Epithelial cell of proximal tubule (primary cell): ENCODE data around the gene DNMT1. TPM values are rescaled to one million over a fixed set of nuclear protein-coding genes. Genes with fewer than 3 reads are reported as not detected.

Source experiments
- DNase-seq: peaks from one replicate; pipeline ENCODE4 v3.0.0-alpha.2; 2011; ENCODE audit warnings: low read depth
- H3K4me3 ChIP-seq: 2 replicates; pipeline ENCODE4 v1.5.1; 2011; ENCODE audit warnings: low read depth, mild to moderate bottlenecking, low read length
- total RNA-seq: library from RNA; depleted of rRNA; stranded (reverse); fragments of >200 nt; gene quantifications from 2 replicates; pipeline ENCODE4 v1.2.3, GENCODE V29; 2015
- TF ChIP-seq, protein P1 (sequence below): conservative IDR thresholded peaks from 2 replicates; pipeline ENCODE4 v1.5.1; 2012; ENCODE audit warnings: low read depth, mild to moderate bottlenecking, low read length

Gene DNMT1
- total RNA-seq, 1 donor from 2014 or later, result 154 TPM

DNA sequence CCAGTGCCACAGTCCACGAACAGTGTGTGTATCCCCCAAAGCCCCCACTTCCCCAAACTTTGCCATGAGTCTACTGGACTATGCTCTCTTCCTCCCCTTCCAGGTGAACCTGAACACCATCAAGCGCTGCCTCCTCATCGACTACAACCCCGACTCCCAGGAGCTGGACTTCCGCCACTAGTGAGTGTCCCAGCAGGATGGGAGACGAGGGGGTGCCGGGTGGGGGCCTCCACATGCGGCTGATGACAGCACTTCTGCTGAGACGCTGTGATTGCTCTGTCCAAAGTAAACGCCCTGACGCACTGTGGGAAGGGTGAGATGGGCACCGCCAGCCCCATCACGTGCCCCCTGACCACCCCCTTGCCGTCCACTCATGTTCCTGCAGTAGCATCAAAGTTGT is 85.2 kb downstream of the DNMT1 start:
- no peak overlapping the region for H3K4me3 ChIP-seq
- DNase-seq, result no peak
- TF ChIP-seq, protein P1, sequence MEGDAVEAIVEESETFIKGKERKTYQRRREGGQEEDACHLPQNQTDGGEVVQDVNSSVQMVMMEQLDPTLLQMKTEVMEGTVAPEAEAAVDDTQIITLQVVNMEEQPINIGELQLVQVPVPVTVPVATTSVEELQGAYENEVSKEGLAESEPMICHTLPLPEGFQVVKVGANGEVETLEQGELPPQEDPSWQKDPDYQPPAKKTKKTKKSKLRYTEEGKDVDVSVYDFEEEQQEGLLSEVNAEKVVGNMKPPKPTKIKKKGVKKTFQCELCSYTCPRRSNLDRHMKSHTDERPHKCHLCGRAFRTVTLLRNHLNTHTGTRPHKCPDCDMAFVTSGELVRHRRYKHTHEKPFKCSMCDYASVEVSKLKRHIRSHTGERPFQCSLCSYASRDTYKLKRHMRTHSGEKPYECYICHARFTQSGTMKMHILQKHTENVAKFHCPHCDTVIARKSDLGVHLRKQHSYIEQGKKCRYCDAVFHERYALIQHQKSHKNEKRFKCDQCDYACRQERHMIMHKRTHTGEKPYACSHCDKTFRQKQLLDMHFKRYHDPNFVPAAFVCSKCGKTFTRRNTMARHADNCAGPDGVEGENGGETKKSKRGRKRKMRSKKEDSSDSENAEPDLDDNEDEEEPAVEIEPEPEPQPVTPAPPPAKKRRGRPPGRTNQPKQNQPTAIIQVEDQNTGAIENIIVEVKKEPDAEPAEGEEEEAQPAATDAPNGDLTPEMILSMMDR, result no peak

DNA sequence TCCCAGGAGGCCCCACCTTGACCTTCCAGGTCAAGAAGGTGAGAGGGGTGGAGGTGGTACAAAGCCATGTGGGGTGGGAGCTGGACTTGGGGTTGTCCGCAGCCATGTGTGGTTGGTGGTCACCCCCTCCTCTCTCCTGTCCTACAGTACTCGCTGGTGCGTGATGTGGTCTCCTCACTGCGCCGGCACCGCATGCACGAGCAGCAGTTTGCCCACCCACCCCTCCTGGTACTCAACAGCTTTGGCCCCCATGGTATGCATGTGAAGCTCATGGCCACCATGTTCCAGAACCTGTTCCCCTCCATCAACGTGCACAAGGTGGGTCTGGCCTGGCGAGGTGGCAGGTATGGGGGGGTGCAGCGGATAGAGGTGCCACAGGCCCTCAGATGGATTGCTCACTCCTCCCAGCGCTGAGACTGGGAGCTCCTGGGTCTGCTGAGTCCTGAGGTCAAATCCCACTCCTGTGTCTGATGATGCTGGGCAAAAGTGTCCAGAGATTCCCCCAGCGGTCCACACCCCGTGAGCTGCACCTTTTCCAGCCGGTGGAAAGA is 86.9 kb downstream of the DNMT1 start:
- H3K4me3 ChIP-seq, result no peak overlapping the region
- TF ChIP-seq, protein P1, result no peak

DNA sequence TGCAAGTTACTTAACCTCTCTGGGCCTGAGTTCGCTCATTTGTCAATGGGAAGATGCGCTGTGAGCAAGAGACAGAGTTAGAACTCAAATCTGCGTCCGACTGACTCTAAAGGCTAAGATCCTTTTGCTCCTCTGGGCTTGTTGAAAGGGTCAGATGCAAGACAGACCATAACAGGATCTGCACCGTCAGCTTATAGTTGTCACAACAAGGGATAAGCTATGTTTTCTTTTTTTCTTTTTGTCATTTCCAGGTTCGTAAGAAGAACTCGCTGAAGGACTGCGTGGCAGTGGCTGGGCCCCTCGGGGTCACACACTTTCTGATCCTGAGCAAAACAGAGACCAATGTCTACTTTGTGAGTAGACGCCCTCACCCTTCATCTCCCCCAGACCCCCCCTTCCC is 87.5 kb downstream of the DNMT1 start:
- DNase-seq, result no peak
- H3K4me3 ChIP-seq, result peak overlapping the region; percentile 90
- TF ChIP-seq, protein P1, result no peak

More for the DNA sequence above, 86.9 kb downstream of the DNMT1 start:
- no peak for DNase-seq

DNA sequence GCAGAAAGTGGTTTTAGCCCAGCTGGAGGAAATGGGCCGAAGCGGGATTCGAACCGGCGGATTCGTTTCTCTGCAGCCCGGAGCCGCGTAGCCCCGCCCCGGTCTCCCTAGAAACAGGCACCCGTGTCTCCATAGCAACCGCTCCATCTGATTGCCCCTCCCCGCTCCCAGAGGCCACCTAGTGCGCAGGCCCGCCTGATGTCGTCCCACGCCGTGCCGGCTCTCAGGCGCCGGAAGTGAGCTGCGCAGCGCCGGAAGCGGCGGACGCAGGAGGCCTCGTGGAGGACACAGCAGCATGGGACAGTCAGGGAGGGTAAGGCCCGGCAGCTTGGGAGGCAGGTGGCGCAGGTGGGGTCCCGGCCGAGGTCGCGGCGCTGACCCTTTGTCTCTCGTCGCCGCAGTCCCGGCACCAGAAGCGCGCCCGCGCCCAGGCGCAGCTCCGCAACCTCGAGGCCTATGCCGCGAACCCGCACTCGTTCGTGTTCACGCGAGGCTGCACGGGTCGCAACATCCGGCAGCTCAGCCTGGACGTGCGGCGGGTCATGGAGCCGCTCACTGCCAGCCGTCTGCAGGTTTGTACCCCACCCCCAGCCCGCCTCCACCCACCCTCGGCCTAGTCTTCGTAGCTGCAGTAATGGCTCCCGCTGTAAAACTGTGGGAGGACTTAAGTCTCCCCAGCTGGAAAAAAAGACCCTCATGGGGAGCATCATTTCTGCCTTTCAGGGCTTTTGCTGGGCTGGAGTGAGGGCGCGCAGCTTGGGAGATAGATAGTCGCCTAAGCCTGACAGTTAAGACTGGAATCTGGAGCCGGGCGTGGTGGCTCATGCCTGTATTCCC is 88.4 kb downstream of the DNMT1 start, which contains the start of gene PPAN:
PPAN (plus strand) TSS at position 263 of the 837 bp plus-strand sequence; CDS start at position 296, 33 bp downstream.
- peak; percentile 62 for DNase-seq
- TF ChIP-seq, protein P1, result no peak
- peak within 1 kb of the TSS; percentile 90 for H3K4me3 ChIP-seq

DNA sequence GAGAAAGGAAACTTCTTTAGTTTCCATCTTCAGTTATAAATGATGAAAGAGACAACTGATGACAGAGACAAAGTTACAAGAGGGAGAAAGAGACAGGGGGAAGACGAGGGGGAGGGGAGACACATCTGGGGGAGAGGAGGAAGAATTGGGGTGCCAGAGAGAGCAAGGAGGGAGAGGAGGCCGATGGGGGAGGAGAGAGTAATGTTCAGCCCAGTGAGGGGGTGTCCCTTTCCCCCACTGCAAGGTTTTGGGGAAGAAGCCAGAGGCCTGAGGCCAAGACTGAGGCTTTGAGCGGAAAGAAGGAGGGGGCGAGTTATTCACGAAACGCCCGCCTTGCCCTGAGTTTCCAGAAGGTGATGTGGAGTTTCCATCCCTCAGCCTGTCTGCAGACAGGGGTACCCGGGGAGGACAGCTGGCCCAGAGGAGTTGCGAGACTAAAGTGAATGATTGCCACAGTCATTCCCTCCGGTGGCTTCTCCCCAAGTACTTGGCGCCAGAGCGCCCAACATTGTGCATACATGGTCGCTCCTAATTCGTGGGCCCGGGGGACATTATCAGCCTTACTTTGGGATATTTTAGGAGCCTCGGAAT is 89.1 kb downstream of the DNMT1 start:
- TF ChIP-seq, protein P1, result no peak
- no peak for DNase-seq
- H3K4me3 ChIP-seq, result no peak overlapping the region

DNA sequence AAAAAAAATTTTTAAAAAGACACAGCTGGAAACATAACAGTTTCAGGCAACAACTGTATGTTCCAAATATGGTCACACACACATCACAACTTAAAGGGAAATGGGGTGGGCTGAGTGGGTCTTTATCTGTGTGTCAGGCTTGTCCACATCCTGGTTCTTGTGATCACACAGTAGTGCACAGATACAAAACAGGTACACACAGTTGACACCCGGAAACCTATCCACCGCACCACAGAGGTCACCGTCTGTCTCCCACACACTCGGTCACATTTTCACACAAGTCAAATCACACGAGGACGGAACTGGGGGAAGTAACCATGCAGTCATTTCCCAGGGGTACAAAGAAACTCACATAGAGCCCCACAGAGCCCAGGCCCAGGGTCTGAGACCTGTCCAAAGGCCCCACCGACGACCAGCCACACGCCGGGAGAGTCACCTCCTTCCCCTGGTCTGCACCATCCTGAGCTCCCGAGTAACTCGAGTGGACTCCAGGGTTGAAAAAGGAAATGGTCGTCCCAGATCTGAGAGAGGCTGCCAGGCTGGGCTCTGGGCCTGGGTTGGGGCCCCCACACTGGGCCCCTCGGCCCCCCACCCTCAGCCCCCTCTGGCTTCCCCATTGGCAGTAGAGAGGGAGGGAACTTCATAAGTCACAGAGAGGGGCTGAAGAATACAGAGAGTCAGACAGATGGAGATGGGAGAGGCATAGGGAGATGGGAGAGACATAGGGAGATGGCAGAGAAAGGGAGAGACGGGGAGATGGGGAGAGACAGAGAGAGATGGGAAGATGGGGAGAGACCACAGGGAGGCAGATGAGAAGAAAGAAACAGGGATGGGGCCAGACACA is 89.9 kb downstream of the DNMT1 start:
- TF ChIP-seq, protein P1, result no peak
- DNase-seq, result no peak
- no peak overlapping the region for H3K4me3 ChIP-seq
